ENCODE results near the gene RINL.
"Not testable (repeated sequence)": the region's sequence is repeated elsewhere in the genome, so short reads cannot be mapped to it uniquely, and the experiment has no call there.

Gene RINL

DNA sequence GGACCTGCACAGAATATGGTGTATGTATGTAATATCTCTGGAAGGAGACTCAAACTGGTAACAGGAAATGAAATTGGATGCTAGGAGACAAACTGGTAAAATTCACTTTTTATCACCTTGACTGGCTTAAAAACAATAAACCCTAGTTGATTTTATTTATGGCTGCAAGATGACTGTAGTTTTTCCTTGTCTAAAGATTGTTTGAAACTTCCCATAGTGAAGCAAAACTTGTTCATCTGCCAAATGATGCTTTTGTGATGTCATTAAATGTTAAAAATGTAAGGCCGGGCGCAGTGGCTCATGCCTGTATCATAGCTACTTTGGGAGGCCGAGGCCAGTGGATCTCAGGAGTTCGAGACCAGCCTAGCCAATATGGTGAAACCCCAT lies 44.0 kb downstream of the RINL start:
- DNase-seq (ENCODE audit: low read depth), result no peak

DNA sequence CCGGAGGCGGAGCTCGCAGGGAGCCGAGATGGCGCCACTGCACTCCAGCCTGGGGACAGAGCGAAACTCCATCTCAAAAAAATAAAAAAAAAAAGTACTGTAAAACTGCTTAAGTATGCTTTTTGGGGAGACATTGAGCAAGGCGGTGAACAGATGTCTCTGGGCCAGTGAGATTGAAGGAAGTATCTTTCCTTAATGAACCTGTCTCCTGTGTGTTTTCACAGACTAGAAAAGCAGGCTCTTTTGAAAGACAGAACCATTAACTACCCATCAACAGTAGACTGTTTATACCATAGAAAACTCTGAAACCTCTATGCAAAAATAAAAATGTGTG lies 45.0 kb downstream of the RINL start:
- DNase-seq (ENCODE audit: low read depth), result no peak

GRCh38 chr19:38831142-38831605 lies 46.9 kb downstream of the RINL start:
- peak; percentile 83 for DNase-seq (ENCODE audit: low read depth)

DNA sequence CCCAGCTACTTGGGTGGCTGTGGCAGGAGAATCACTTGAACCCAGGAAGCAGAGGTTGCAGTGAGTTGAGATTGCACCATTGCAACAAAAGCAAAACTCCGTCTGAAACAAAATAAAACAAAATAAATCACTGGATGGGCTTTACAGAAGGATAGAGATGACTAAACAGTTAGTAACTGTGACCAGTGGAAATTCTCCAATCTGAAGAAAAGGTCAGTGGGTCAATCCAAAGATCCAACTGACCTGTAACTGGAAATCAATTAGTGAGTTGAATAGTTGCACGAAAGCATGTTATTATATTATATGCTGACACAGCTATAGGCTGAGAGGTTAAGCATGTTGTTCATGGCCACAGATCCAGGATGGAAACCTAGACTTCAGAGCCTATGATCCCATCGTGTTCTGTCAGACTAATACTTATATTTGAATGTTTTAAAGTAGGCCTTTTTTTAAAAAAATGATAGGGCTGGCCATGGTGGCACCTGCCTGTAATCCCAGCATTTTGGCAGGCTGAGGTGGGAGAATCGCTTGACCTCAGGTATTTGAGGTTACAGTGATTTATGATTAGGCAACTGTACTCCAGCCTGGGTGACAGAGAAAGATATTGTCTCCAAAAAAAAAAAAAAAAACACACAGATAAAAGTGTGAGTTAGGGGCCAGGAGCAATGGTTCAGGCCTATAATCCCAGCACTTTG lies 47.9 kb downstream of the RINL start:
- DNase-seq (ENCODE audit: low read depth), result no peak

DNA sequence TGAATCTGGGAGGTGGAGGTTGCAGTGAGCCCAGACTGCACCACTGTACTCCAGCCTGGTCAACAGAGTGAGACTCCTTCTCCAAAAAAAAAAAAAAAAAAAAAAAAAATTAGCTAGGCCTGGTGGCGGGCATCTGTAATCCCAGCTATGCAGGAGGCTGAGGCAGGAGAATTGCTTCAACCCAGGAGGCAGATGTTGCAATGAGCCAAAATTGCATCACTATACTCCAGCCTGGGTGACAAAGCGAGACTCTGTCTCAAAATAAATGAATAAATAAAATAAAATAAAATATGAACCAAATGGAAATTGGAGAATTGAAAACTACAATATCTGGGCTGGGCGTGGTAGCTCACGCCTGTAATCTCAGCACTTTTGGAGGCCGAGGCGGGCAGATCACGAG lies 48.9 kb downstream of the RINL start:
- DNase-seq (ENCODE audit: low read depth), result not testable (repeated sequence)

- no peak for DNase-seq (ENCODE audit: low read depth)
Measured at GRCh38 chr19:38826856-38827551, 51.1 kb downstream of the RINL start.

GRCh38 chr19:38825936-38826335 lies 52.1 kb downstream of the RINL start:
- DNase-seq (ENCODE audit: low read depth), result not testable (repeated sequence)

DNA sequence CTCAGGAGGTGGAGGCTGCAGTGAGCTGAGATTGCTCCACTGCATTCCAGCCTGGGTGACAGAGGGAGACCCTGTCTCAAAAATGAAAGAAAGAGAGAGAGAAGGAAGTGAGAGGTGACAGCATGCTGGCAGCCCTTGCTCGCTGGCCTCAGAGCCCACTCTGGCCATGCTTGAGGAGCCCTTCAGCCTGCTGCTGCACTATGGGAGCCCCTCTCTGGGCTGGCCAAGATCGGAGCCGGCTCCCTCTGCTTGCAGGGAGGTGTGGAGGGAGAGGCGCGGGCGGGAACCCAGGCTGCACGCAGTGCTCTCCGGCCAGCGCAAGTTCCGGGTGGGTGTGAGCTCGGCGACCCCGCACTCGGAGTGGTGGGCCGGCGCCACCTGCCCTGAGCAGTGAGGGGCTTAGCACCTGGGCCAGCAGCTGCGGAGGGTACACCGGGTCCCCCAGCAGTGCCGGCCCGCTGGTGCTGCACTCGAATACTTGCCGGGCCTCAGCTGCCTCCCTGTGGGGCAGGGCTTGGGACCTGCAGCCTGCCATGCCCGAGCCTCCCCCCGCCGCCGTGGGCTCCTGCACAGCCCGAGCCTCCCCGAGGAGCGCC lies 56.7 kb downstream of the RINL start:
- DNase-seq (ENCODE audit: low read depth), result not testable (repeated sequence)

DNA sequence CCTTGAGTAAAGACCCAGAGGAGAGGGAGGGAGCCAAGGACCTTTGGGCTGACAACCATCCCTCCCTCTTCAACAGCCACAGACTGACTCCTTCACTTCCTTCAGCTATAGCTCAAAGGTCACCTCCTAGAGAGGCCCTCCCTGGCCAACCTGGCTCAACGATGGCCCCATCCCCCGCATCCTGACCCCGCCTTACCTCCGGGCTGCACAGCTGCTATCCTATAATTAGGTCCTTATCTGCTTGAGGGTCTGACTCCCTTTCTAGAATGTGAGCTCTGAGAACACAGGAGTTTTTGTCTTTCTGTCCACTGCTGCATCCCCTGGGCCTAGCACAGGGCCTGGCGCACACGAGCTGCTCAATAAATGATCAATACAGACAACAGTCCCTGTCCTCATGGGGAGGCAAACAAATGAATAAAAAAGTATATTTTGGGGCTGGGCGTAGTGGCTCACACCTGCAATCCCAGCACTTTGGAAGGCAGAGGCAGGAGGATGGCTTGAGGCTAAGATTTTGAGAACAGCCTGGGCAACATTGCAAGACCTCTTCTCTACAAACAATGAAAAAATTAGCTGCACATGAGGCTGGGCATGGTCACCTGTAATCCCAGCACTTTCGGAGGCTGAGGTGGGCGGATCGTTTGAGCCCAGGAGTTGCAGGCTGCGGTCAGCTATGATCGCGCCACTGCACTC lies 58.7 kb downstream of the RINL start:
- DNase-seq (ENCODE audit: low read depth), result no peak

Measured in GM04504 (cell line).